Ovary (tissue), 3 donors: ENCODE data around the gene GRIK3.

Experiments
- EP300 ChIP-seq: sonication (generic); formaldehyde crosslinking; IDR thresholded peaks from one replicate; pipeline ENCODE4 v1.6.1; 2017; ENCODE audit warnings: antibody characterized with exemption
- POLR2A ChIP-seq: fragments of 450-650 bp; IDR thresholded peaks from one replicate; pipeline ENCODE4 v1.6.1; 2017; ENCODE audit warnings: antibody characterized with exemption, mild to moderate bottlenecking, moderate library complexity
- TF ChIP-seq, protein P1 (sequence below), 3 donors: fragments of 450-650 bp in 2 of 3; fragments of 200-600 bp in 1 of 3; IDR thresholded peaks; one replicate each; pipeline versions ENCODE4 v1.5.1 to v1.8.0; 2016 to 2022; ENCODE audit warnings: antibody characterized with exemption in 3 of 3, mild to moderate bottlenecking in 1 of 3
- donor health status: DM: no; HTN: no; CAD: no.

DNA sequence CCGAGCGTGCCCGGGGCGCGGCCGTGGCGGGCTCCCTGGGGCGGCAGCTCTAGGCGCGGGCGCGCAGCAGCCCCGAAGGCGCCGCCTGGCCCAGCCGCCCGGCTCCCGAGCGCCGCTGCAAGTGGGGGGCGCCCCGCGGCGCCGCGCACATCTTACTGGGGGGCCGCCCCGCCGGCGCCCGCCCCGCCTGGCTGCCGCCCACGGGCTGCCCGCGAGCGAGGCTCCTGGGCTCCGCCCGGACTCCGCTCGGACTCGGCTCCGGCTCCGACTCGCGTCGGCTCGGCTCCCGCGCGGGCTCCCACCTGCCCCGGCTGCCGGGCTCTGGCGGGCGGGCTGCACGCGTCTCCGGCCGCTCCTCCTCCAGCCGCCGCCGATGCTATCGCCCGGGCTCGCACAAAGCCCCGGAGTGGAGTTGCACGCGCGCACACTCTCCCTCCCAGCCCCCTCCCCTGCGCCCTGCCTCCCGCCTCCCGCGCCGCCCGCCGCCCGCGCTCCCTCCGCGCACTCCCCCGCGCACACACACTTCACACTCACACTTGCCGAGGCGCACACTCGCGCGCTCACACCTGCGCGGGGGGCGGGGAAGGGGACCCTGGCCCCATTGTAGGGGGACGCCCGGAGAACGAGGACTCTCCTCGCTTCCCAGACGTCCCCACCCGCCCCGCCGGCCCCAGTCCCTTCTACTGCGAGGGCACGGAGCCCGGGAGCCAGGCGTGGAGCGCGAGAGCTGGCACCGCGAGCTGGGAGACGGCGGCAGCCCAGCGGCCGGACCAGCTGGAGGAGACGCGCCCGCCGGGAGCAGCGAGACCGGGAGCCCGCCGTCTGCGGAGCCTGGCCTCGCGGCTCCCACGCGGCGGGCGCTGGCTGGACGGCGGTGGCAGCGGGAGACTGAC lies at the start of gene GRIK3:
- TF ChIP-seq, protein P1, sequence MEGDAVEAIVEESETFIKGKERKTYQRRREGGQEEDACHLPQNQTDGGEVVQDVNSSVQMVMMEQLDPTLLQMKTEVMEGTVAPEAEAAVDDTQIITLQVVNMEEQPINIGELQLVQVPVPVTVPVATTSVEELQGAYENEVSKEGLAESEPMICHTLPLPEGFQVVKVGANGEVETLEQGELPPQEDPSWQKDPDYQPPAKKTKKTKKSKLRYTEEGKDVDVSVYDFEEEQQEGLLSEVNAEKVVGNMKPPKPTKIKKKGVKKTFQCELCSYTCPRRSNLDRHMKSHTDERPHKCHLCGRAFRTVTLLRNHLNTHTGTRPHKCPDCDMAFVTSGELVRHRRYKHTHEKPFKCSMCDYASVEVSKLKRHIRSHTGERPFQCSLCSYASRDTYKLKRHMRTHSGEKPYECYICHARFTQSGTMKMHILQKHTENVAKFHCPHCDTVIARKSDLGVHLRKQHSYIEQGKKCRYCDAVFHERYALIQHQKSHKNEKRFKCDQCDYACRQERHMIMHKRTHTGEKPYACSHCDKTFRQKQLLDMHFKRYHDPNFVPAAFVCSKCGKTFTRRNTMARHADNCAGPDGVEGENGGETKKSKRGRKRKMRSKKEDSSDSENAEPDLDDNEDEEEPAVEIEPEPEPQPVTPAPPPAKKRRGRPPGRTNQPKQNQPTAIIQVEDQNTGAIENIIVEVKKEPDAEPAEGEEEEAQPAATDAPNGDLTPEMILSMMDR (IDR thresholded peaks at IDR 0.05), result no peak
- TF ChIP-seq POLR2A, result no peak
- TF ChIP-seq EP300, result no peak
